GM18868 (cell line): ENCODE measurements around the gene NACC2.
"Not testable (repeated sequence)": the region's sequence is repeated elsewhere in the genome, so short reads cannot be mapped to it uniquely, and the experiment has no call there.

Source experiments
- ATAC-seq: cut with Tn5 transposase; IDR thresholded peaks from one replicate; pipeline ENCODE4 v1.9.1; 2021; ENCODE audit warnings: mild to moderate bottlenecking, moderate library complexity; ENCODE audit not compliant: unreplicated experiment

The NACC2 gene

DNA sequence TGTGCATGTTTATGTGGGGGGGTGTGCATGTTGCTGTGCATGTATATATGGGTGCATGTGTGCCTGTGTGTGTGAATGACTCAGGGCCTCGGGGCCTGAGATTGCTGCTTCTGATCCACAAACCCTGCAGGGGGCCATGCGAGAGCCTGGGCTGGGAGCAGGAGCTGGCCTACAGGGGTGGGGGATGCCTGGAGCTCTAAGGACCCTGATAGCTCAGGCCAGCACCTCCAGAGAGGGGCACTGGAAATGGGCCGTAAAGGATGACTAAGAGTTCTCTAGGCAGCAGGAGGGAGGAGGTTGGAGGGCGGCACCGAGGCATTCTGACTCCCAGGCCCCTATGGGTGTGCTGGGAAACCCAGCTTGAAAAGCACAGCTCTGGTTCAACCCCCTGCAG, 127.0 kb downstream of the NACC2 start:
- no peak for ATAC-seq

- ATAC-seq, result not testable (repeated sequence)
Measured at GRCh38 chr9:135966916-135967260, 128.2 kb downstream of the NACC2 start.

GRCh38 chr9:135965124-135965756, 129.8 kb downstream of the NACC2 start:
- ATAC-seq, result no peak

GRCh38 chr9:135963938-135964337, 131.2 kb downstream of the NACC2 start:
- no peak for ATAC-seq

DNA sequence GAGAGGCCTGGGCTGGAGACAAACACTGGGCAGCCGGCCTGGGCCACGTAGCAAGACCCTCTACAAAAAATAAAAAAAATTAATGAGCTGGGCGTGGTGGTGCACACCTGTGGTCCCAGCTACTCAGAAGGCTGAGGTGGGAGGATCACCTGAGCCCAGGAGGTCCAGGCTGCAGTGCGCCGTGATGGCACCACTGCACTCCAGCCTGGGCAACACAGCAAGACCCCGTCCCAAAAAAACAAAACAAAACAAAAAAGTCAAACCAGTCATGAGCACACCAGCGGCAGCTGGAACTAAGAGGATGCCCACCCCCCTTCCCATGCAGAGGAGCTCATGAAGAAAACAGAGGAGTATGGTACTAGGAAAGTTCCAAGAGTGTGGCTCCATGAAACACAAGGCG, 131.8 kb downstream of the NACC2 start:
- ATAC-seq, result no peak

- no peak for ATAC-seq
Measured at GRCh38 chr9:135962696-135963307, 132.3 kb downstream of the NACC2 start.

GRCh38 chr9:135961811-135962695, 133.0 kb downstream of the NACC2 start:
- no peak for ATAC-seq

DNA sequence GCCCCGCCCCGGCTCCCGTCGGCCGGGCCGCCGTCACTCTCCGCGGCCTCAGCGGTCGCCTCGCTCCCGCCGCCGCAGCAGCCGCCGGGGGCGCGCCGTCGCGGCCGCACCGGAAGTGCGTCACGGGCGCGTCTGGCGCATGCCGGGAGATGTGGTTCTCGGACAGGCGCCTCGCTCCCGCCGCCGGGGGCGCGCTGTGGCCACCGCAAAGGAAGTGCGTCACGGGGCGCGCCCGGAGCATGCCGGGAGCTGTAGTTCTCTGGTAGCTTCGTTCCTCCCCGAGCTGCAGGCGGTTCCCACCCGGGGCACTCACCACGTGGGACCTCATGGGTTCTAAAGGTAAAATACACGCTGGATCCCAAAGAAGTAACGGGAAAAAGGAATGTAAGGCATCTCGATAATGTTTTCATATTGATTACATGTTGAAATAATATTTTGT, 133.8 kb downstream of the NACC2 start, which contains the start of gene UBAC1:
Gene UBAC1 (minus strand): TSS at position 97 of the 439 bp plus-strand sequence. CDS start 211 bp downstream, outside the sequence.
- ATAC-seq, result peak; percentile 91

DNA sequence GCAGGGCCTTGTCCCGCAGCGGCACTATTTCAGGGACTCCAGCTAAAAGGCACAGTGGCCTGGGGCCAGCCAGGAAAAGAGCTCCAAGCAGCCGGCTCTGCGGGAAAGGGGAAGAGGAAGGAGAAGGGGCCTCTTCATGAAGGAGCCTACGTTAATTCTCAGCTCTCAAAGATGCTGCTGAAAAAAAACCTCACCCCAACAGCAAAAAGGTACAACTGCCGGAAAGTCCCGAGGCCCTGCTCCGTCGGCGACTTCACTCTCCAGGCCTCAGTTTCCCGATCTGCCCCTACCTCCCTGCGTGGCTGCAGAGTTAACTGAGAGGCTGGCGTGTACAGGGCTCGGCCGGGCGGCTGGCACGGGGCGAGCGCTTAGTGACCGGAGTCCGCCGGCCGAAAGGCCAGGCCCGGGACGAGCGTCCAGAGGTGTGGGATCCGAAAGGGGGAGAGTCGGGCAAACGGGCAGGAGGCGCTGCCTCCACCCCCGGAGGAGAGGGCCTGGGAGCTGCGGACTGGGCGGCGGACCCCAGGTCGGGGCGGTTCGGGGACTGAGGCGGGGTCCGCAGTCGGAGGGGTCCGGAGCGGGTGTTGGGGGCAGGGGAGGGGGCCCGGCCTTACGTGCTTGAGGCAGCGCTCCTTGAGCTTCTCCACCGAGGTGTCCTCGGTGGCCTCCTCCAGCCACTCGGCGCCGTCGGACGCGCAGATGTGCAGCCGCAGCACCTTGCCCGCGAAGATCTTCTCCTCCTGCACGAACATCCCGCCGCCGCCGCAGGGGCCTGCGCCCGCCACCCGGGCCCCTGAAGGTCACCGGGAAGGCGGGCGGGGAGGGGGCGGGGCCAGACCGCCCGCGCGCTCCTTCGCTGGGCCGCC, 134.4 kb downstream of the NACC2 start:
- ATAC-seq, result no peak

DNA sequence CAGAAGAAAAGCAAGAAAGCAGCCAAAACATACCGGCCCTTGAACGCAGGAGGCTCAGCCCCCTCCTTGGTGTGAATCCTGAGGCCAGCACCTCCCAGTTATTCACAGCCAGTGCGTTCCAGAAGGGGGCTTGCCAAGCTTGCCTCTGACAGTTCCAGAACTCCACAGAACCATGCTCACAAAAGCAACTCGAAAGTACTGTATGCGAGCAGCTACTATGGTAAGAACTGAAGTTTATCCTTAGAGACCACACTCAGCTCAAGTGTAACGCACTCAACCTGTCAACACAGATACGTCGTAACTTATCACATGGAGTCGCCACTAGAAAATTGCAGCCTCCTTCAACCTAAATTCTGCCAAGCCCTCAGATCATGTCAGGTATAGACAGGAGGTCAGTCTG, 135.3 kb downstream of the NACC2 start:
- ATAC-seq, result no peak

DNA sequence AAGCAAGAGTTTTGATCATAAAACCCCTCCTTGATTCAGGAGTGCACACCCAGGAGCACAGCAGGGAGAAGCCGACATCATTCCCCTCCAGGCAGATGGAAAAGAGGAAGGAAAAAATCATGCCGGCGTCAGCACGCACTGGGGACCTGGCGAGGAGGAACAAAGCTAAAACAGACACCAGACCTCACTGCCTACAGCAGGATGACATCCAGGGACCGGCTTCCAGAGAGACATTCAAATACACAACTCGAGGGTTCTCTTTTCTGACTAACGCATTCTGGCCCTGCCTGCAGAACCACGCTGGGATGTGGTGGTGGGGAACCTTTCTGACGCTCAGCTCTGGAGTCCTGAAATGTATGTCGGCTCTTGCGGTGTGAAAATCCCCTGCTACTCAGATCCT, 136.6 kb downstream of the NACC2 start:
- no peak for ATAC-seq

DNA sequence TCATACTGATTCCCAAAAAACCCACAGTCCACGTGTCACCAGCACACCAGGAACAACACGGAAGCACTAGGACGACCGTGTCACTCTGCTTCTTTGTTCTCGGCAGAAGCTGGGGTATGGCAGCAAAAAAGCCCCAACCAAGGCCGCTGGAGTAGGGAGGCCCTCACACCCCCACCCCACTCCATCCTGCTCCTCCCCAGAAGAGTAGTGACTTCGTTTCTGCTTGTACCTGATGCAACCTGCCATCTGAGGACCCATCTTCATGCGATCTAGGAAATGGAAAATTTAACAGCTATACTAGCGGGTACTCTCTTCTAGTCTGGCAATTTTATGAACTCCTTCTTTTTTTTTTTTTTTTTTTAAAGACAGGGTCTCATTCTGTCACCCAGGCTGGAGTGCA, 137.7 kb downstream of the NACC2 start:
- no peak for ATAC-seq

- no peak for ATAC-seq
Measured at GRCh38 chr9:135956802-135957174, 138.3 kb downstream of the NACC2 start.
